GM21619 (cell line): Measurements from ENCODE around the gene SSNA1.

Experiments
- ATAC-seq: cut with Tn5 transposase; IDR thresholded peaks from one replicate; pipeline ENCODE4 v1.9.1; 2021; ENCODE audit not compliant: unreplicated experiment

The SSNA1 gene

DNA sequence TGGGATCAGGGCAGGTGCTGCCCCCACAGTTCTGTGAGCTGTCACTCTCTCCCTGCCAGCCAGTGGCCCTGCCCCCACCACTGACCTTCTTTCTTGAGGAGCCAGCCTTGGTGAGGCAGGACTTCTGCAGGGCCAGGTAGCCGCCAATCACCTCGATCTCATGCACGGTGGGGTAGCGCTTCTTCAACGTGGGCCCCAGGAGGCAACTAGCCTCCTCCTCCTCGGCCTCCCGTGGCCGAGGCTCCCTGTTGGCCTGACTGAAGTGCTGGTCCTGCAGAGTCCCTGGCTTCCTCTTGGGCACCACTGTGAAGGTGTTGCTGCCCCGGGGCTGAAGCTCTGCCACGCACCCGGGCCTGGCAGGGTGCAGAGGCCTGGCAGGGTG, 10.4 kb downstream of the SSNA1 start:
- no peak for ATAC-seq

DNA sequence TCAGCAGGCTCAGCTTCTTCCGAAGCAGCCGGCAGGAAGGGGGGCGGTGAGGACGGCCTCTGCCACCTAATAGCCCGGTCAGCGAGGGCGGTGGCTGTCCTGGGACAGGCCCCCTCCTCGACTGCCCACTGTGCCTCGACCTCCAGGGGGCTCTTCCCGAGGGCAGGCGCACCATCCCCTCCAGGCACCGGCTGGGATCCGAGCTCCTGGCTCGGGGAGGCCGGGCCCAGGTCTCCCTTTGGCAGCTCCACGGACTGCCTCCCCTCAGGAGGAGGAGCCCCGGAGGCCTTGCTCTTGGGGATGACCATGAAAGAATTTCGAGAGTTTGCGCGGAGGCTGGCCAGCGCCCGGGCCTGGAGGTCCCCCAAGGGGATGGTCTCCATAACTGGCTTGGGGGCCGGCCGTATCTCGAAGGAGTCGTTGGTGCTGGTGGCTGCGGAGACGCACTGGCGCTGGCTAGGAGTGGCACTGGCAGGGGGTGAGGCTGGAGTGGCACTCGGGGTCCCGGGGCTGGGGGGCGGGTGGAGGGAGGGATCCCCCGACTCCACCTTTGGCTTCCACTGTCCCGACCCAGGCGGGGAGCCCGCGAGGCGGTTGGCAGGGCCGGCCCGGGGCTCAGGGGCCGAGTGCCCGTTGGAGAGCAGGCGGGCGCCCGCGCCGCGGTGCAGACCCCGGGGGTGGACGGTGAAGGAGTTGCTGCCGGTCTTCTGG, 11.1 kb downstream of the SSNA1 start:
- ATAC-seq = no peak

DNA sequence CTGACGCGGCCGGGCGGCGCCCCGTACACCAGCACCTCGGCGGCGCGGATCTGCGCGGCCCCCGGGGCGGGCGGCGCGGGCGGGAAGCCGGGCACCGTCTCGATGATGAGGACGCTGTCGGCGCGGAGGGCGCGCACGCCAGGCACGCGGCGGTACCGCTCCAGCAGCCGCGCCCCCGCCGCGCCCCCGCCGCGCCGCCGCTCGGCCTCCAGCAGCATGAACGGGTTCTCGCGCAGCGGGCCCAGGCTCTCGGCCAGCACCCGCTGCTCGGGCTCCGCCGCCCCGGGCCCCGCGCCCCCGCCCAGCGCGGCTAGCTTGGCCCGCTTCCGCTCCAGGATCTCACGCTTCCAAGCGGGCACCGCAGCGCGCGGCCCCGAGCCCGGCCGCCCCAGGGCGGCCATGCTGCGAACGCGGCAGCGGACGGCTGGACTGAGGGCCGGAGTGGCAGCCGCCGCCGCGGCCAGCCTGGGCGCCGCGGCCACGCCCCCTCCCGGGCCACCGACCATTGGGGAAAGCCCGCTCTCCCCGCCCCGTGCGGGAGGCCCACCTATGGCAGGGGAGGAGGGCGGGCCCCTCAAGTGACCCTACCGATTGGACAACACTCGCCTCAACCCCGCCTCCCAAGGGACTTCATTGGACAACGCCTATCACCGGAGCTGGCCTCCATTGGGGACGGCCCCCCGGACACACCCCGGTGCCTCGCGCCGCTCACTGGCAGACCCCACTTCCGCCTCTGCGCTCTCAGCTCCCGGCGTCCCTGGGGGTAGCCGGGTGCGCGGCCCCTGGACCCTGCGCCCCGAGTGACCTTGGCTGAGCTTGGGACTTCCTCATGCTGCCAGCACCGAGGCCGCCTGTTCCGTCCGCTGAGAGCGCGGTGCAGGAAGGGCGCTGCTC, 12.1 kb downstream of the SSNA1 start, which contains the start of gene TPRN:
Gene TPRN (minus strand): TSS at position 431 of the 894 bp plus-strand sequence. CDS start 30 bp downstream, at position 401.
- peak; percentile 79 for ATAC-seq

DNA sequence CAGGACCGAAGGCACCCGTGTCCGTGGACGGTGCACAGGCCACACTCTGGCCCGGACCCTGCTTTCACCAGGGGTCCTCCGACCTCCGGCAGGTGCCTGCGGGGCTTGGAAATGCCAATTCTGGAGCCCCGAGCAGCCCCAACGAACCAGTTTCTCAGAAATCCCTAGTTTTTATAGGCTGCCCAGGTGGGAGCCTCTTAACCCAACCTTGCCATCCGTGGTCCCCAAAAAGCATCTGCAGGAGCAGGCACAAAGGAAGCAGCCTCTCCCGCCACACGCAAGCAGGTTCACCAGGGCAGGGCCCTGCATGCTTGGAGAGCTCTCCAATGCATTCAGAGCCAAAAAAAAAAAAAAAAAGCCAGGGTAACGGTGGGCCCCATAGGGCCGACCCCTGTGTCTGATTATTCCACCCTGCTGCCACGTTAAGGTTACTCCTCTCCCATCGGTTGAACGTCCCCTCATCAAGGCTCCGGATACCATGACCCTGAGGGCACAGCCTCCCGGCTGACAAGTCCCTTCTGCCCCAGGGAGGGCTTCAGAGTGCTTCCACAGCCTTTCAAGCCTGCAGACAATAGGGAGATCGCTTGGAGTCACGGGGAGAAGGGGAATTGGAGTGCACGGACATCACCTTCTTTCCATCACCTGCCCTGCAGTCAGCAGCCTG, 12.9 kb downstream of the SSNA1 start:
- ATAC-seq = no peak

- no peak for ATAC-seq
Observed at GRCh38 chr9:137202966-137203365, 14.5 kb downstream of the SSNA1 start.

DNA sequence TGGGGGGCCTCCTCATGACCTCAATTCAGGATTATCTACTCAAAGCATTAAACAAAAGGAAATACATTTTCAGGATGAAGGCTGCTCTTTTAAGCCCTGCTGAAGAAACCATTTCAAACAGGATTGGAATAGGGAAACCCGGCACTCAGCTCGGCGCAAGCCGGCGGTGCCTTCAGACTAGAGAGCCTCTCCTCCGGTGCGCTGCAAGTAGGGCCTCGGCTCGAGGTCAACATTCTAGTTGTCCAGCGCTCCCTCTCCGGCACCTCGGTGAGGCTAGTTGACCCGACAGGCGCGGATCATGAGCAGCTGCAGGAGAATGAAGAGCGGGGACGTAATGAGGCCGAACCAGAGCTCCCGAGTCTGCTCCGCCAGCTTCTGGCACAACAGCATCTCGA, 16.3 kb downstream of the SSNA1 start:
- ATAC-seq = no peak

DNA sequence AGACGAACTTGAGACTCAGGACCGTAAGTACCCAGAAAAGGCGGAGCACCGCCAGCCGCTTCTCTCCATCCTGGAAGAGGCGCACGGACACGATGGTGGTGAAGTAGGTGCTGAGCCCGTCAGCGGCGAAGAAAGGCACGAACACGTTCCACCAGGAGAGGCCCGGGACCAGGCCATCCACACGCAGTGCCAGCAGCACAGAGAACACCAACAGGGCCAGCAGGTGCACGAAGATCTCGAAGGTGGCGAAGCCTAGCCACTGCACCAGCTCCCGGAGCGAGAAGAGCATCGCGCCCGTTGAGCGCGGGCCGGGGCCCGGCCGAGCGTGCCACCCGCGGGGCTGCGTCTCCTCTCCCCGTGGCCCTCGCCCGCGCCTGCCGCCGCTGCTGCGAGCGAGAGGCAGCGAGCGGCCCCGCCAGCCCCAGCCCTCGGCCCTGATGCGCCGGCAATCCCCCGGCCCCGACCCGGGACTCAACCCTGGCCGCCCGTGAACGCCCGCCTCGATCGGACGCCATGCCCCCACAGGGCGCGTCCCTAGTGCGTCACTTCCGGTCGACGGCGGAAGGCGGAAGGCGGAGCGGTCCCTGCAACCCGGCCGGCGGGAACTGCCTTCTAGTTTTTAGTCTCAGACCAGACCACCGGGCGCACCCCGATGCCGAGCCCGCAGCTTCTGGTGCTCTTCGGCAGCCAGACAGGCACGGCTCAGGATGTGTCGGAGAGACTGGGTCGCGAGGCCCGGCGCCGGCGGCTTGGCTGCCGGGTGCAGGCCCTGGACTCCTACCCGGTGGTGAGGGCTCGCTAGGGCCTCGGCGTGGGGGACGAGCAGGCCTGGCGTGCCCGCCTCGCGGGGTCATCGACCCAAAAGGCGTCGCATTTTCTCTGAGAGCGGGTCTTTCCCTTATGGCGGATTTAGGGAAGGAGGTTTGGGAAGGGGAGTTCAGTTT, 16.9 kb downstream of the SSNA1 start, which contains the start of the genes NDOR1 and TMEM203:
Gene NDOR1 (plus strand): TSS at position 575 of the 944 bp plus-strand sequence. CDS start 78 bp downstream, at position 653.
Gene TMEM203 (minus strand): TSS at position 523 of the 944 bp plus-strand sequence. CDS start 234 bp downstream, at position 289.
- peak; percentile 49 for ATAC-seq

GRCh38 chr9:137206602-137207001, 18.1 kb downstream of the SSNA1 start:
- no peak for ATAC-seq

GRCh38 chr9:137211532-137211931, 23.1 kb downstream of the SSNA1 start:
- no peak for ATAC-seq

- no peak for ATAC-seq
Observed at GRCh38 chr9:137212520-137212919, 24.0 kb downstream of the SSNA1 start.

- ATAC-seq = no peak
Observed at GRCh38 chr9:137213160-137214060, 24.9 kb downstream of the SSNA1 start.

GRCh38 chr9:137214620-137215019, 26.1 kb downstream of the SSNA1 start:
- no peak for ATAC-seq

- no peak for ATAC-seq
Observed at GRCh38 chr9:137215196-137215986, 26.9 kb downstream of the SSNA1 start.

DNA sequence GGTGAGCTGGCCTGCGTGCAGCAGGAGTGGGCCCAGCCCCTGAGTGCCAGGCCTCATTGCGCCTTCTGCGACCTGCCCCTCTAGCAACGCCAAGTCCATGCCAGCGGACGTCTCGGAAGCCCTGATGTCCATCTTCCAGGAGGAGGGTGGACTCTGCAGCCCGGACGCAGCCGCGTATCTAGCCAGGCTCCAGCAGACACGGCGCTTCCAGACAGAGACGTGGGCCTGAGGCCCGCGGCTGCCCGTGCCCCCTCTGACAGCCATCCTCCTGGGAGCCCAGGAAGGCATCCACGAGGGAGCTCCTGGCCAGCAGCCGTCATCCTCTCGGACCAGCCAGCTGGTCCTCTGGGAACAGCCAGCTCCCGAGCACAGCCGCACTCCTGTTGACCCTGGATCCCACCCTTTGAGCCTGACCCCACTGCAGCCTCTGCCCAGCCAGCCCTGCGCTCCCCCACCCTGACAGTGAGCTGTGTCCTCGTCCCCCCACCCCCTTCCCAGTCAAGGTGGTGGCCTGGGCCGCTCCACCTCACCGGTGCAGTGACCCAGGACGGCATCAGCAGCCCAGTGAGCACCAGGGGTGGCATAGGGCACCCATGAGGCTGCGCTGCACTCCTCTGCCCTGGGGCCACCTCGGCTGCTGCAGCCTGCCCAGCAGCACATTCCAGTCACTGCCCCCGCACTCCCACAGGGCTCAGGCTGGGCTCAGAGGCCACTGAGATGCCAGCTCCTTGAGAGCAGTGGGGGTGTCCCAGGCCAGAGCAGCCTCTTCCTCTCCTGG, 27.9 kb downstream of the SSNA1 start:
- no peak for ATAC-seq

DNA sequence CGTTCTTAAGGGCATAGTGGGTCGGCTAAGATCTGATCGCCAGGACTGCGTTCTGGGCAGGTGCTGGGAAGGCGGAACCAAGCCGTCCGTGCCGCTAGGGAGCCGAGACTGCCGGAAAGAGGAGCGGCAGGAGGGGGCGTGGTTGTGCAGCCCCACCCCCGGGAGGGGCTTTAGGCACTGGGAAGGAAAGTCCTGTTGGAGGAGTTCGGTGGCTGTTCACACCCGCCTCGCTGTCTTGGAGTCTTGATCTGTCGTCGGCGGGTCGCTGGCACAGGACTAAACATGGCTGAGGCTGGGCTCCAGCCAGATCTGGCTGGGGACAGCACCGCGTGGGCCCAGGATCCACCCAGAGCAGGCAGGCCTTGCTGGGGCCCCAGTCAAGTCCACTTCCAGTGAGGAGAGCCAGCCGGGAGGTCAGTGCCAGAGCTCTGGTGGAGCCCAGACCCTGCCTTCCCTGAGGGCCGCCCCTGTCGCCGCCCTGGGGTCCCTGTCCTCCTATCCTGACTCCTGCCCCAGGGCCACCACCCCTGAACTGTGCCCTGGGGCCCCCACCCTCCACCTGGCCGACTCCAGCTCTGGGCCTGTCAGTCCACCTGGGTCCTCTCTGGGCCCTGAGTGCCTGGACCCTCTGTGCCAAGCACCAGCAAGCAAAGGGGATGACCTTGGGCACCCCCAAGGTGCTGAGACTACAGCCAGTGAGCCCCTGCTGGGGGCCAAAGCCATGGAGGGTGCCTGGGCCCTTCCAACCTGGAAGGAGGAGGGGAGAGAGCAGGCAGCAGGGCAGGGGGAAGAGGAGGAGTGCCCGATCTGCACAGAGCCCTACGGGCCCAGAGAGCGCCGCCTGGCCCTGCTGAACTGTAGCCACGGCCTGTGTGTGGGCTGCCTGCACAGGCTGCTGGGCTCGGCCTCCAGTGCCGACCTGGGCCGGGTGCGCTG, 29.1 kb downstream of the SSNA1 start:
- no peak for ATAC-seq

GRCh38 chr9:137218212-137218753, 29.8 kb downstream of the SSNA1 start:
- no peak for ATAC-seq
